ENCODE results near the gene CIB1. TPM values are rescaled to one million over a fixed set of nuclear protein-coding genes. Genes with fewer than 3 reads are reported as not detected.

Gene CIB1
- total and polyA plus RNA-seq, 10 of the 15 experiments (the other 5 are each of a cell fraction or from before 2014, with no cell fraction given), result 10.8 to 155 (median 81.9) TPM

DNA sequence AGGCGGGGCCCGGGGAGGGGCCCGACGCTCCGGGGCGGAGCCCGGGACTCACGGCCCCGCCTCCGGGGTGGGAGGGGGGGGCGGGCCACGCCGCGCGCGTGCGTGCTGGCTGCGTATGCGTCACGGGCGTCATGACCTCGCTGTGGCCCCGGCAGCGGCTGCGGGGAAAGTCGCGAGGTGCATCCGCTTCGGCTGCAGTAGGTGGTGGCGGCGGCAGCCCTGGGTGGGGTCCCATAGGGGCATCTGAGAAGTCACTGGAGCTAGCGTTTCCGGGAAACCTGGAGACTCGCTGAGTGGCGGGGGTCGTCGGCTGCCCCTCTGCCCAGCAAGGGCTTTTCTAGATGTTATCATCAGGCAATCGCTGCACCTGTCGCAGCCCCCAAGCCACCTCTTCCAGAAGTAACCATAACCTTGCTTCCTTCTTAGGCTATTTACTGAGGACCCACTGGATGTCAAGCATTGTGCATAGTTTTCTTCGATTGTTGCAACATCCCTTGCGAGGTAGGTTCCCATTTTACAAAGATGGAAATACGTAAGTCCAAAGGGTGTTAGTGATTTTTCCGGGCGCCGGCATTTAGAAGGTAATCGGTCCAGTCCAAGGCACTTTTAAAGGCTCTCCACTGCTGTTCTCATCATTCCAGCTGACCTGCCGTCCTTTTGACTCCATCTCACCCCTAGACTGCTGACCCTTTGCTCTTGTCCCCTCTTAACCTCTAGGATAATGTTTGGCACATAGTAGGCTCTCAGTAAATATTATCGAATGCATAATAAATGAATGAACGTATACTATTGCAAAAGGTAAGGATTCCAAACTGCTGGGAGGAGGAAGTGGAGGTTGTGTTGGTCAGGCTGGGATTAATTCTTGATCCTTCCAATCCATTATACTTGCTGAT is 601 bp upstream of the CIB1 start, which contains the start of gene GDPGP1 (continued):
- no peak for TF ChIP-seq STAT3 (IDR thresholded peaks at IDR 0.05; ENCODE audit: low read depth, low read length)
- TF ChIP-seq BMI1 (IDR thresholded peaks at IDR 0.05; ENCODE audit: borderline replicate concordance), result no peak
- TF ChIP-seq STAT1 (conservative IDR thresholded peaks at IDR 0.05), result no peak
- TF ChIP-seq, protein P1, sequence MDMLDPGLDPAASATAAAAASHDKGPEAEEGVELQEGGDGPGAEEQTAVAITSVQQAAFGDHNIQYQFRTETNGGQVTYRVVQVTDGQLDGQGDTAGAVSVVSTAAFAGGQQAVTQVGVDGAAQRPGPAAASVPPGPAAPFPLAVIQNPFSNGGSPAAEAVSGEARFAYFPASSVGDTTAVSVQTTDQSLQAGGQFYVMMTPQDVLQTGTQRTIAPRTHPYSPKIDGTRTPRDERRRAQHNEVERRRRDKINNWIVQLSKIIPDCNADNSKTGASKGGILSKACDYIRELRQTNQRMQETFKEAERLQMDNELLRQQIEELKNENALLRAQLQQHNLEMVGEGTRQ (IDR thresholded peaks at IDR 0.05; ENCODE audit: borderline replicate concordance, low read depth, low read length), result no peak
- TF ChIP-seq KAT2A (conservative IDR thresholded peaks at IDR 0.05; ENCODE audit: control insufficient read depth, low read depth, low read length), result no peak
- TF ChIP-seq SPI1 (IDR thresholded peaks at IDR 0.05; ENCODE audit: borderline replicate concordance, insufficient read depth, low read depth, low read length), result no peak
- TF ChIP-seq MEF2B (IDR thresholded peaks at IDR 0.05; ENCODE audit: partially characterized antibody, poor library complexity, severe bottlenecking), result no peak
- TF ChIP-seq SIX5 (IDR thresholded peaks at IDR 0.05; ENCODE audit: low read depth, low read length, severe bottlenecking), result no peak
- no peak for TF ChIP-seq RELA (IDR thresholded peaks at IDR 0.05; ENCODE audit: borderline replicate concordance, partially characterized antibody)
- no peak for TF ChIP-seq MYC (IDR thresholded peaks at IDR 0.05; ENCODE audit: insufficient read depth, insufficient read length, insufficient replicate concordance, low read length, severe bottlenecking)
- no peak for TF ChIP-seq BRCA1 (IDR thresholded peaks at IDR 0.05; ENCODE audit: low read depth, low read length)
- no peak for TF ChIP-seq CBX3 (IDR thresholded peaks at IDR 0.05; ENCODE audit: borderline replicate concordance, low read depth)
- TF ChIP-seq TAF1 (IDR thresholded peaks at IDR 0.05; ENCODE audit: borderline replicate concordance, low read depth, low read length), result peak; percentile 51; the same call in 1 of the 2 replicates
- TF ChIP-seq POU2F2 (IDR thresholded peaks at IDR 0.05; ENCODE audit: borderline replicate concordance, low read depth, low read length), result no peak; the same call in 2 of the 3 replicates
- TF ChIP-seq CHD2 (IDR thresholded peaks at IDR 0.05; ENCODE audit: borderline replicate concordance, low read depth, low read length), result peak; percentile 25; the same call in 1 of the 2 replicates
- TF ChIP-seq YY1 (IDR thresholded peaks at IDR 0.05; ENCODE audit: low read depth, low read length), result 0 out of 2 replicates have a peak, but pooled peaks have one; percentile 27
- no peak for TF ChIP-seq TARDBP (IDR thresholded peaks at IDR 0.05; ENCODE audit: borderline replicate concordance)
- TF ChIP-seq, protein P2, sequence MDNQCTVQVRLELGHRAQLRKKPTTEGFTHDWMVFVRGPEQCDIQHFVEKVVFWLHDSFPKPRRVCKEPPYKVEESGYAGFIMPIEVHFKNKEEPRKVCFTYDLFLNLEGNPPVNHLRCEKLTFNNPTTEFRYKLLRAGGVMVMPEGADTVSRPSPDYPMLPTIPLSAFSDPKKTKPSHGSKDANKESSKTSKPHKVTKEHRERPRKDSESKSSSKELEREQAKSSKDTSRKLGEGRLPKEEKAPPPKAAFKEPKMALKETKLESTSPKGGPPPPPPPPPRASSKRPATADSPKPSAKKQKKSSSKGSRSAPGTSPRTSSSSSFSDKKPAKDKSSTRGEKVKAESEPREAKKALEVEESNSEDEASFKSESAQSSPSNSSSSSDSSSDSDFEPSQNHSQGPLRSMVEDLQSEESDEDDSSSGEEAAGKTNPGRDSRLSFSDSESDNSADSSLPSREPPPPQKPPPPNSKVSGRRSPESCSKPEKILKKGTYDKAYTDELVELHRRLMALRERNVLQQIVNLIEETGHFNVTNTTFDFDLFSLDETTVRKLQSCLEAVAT (IDR thresholded peaks at IDR 0.05), result no peak
- no peak for TF ChIP-seq SREBF2 (IDR thresholded peaks at IDR 0.05; ENCODE audit: low read length)
- TF ChIP-seq SMC3 (IDR thresholded peaks at IDR 0.05; ENCODE audit: borderline replicate concordance, low read length), result no peak
- TF ChIP-seq CHD1 (IDR thresholded peaks at IDR 0.05; ENCODE audit: low read depth, low read length), result no peak
- no peak for TF ChIP-seq CEBPB (IDR thresholded peaks at IDR 0.05; ENCODE audit: borderline replicate concordance in 1 of 2, low read depth in 2 of 2, low read length in 2 of 2)
- no peak for TF ChIP-seq ZNF207 (IDR thresholded peaks at IDR 0.05; ENCODE audit: borderline replicate concordance)
- no peak for TF ChIP-seq RFX5 (IDR thresholded peaks at IDR 0.05; ENCODE audit: low read depth, low read length)
- TF ChIP-seq HDAC2 (IDR thresholded peaks at IDR 0.05), result no peak
- TF ChIP-seq IKZF2 (IDR thresholded peaks at IDR 0.05), result no peak
- no peak for TF ChIP-seq KLF5 (IDR thresholded peaks at IDR 0.05; ENCODE audit: partially characterized antibody)
- TF ChIP-seq YBX1 (IDR thresholded peaks at IDR 0.05), result no peak
- peak; percentile 94 for TF ChIP-seq NR2F1 (conservative IDR thresholded peaks at IDR 0.05)
- TF ChIP-seq FOXK2 (IDR thresholded peaks at IDR 0.05), result no peak
- TF ChIP-seq ESRRA (IDR thresholded peaks at IDR 0.05; ENCODE audit: low read length), result no peak
- no peak for TF ChIP-seq DPF2 (IDR thresholded peaks at IDR 0.05)
